ENCODE results near the gene MEST. TPM values are rescaled to one million over a fixed set of nuclear protein-coding genes. Genes with fewer than 3 reads are reported as not detected.
A peak's percentile ranks its signal among the peaks of the same experiment; 100 is the strongest.

The MEST gene
- total RNA-seq, 4 donors from 2014 or later = 12.2 to 311 (median 62.5) TPM

DNA sequence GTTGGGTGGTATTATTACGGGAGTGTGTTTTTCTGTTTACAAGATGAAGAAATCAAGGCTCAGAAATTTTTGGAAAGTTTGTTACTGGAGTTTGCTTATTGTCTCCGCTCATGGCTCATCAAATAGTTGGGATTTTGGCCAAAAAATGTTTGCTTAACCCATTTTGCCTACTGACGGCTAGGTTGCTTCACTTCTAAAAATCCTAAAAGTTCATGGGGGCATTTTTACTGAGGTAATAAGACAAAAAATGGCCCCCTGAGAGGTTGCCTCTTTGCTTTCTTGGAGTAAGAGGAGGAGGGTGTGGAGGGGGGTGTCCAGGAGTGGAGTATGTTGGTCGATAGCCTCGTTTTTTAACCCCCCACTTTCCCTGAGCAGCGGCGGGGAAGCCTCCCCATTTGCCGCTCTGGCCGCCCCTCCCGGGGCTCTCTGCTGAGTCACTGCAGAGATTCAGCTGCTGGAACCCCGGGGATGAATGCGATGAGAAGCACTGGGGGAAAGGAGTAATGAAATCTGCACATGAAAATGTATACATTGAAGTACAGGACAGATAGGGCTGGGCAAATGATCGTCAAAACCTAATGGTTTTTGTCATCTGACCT, 1.5 kb downstream of the MEST start:
- peak overlapping the region; percentile 24 to 54 (median 32) for H3K4me3 ChIP-seq
- H3K27me3 ChIP-seq = no peaks in the 10 kb centered on the region
- TF ChIP-seq POLR2A (IDR thresholded peaks at IDR 0.05) (no peak), EP300 (IDR thresholded peaks at IDR 0.05) (no peak)
- TF ChIP-seq, protein P1, sequence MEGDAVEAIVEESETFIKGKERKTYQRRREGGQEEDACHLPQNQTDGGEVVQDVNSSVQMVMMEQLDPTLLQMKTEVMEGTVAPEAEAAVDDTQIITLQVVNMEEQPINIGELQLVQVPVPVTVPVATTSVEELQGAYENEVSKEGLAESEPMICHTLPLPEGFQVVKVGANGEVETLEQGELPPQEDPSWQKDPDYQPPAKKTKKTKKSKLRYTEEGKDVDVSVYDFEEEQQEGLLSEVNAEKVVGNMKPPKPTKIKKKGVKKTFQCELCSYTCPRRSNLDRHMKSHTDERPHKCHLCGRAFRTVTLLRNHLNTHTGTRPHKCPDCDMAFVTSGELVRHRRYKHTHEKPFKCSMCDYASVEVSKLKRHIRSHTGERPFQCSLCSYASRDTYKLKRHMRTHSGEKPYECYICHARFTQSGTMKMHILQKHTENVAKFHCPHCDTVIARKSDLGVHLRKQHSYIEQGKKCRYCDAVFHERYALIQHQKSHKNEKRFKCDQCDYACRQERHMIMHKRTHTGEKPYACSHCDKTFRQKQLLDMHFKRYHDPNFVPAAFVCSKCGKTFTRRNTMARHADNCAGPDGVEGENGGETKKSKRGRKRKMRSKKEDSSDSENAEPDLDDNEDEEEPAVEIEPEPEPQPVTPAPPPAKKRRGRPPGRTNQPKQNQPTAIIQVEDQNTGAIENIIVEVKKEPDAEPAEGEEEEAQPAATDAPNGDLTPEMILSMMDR (IDR thresholded peaks at IDR 0.05) = no peak
- peaks cover 0 to 30% (median 3%) of the 10 kb centered on the region in 4 donors for H3K4me1 ChIP-seq
- peaks cover 0 to 9% (median 0%) of the 10 kb centered on the region in 4 donors for H3K9me3 ChIP-seq
- peaks cover 0 to 7% (median 0%) of the 10 kb centered on the region in 3 donors for H3K36me3 ChIP-seq
- 41 to 48% methylated on average over 13 of the region's 13 CpGs for WGBS, 2 donors
- H3K27ac ChIP-seq = peak overlapping the region in 2 of 4 donors; percentile 15 to 70
- DNase-seq (ENCODE audit: low spot score in 2 of 2) = no peak

DNA sequence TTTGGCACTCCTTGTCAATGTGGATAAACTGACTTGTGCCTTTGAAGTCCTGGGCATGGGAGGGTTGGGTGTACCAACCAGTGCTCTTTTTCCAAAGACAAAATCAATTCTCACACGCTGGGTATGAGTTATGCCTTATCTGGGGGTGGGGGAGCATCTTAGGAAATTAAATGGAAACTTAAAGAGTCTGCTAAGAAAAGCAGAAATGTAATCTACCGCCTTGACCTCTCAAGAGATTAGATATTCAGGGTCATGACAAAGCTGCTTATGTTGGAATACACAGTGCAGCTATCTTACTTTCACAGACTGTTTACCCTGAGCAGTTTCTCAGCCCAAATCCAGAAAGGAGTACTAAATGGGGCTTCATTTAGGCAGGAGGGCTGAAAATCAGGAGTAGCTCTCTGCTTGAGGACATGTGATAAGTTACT, 2.6 kb downstream of the MEST start:
- H3K4me1 ChIP-seq = peaks cover 0 to 19% (median 1%) of the 10 kb centered on the region in 4 donors
- H3K27ac ChIP-seq = peak overlapping the region in 1 of 4 donors; percentile 43
- no peak for DNase-seq (ENCODE audit: low spot score in 2 of 2)
- 39 to 48% methylated on average over 2 of the region's 2 CpGs for WGBS, 2 donors
- H3K27me3 ChIP-seq = no peaks in the 10 kb centered on the region
- peaks cover 0 to 14% (median 0%) of the 10 kb centered on the region in 3 donors for H3K36me3 ChIP-seq
- TF ChIP-seq POLR2A (IDR thresholded peaks at IDR 0.05) (no peak), EP300 (IDR thresholded peaks at IDR 0.05) (no peak)
- TF ChIP-seq, protein P1 (IDR thresholded peaks at IDR 0.05) = no peak
- H3K9me3 ChIP-seq = peaks cover 0 to 9% (median 0%) of the 10 kb centered on the region in 4 donors
- H3K4me3 ChIP-seq = no peak overlapping the region

DNA sequence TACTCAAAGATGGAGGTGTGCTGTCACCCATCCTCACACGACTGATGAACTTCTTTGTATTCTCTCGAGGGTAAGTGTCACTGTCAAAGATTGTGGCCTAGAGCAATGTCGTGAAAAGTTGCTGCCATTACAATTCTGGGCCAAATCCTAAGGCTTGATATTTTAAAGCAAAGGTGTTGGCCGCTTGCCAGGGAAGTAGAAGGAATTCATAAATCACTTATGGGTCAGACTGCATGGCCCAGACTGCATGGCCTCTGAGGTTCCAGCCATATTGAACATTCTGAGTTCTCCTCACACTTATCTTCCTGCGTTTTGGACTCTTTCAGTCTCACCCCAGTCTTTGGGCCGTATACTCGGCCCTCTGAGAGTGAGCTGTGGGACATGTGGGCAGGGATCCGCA, 8.6 kb downstream of the MEST start:
- H3K4me3 ChIP-seq = no peak overlapping the region
- H3K27me3 ChIP-seq = no peaks in the 10 kb centered on the region
- no peak overlapping the region for H3K27ac ChIP-seq
- H3K36me3 ChIP-seq = peaks cover 0 to 63% (median 0%) of the 10 kb centered on the region in 3 donors
- no peak for DNase-seq (ENCODE audit: low spot score in 2 of 2)
- 76 to 78% methylated on average over 8 of the region's 8 CpGs for WGBS, 2 donors
- no peaks in the 10 kb centered on the region for H3K9me3 ChIP-seq
- TF ChIP-seq, protein P1 (IDR thresholded peaks at IDR 0.05) = no peak
- TF ChIP-seq EP300 (IDR thresholded peaks at IDR 0.05) (no peak), POLR2A (IDR thresholded peaks at IDR 0.05) (no peak)
- no peaks in the 10 kb centered on the region for H3K4me1 ChIP-seq

DNA sequence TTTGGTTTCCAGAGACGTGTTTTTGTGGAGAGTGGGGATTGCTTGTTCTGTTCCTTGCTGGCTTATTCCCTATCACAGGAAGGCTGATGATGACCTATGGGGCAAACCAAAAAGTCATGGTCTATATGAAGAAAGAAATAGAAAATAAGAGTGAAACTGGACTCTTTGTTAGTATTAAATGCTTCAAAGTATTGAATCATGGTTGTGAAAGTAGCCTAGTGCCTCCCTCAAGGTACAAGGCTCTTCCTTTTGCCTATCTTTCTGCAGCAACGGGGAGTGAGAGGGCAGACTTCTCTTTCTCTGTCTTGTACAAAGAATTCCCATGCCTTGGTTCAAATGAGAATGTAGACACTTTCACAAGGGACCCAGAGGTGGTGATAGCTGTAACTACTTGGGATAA, 9.0 kb downstream of the MEST start:
- Histone ChIP-seq H3K9me3 (no peaks in the 10 kb centered on the region), H3K36me3 (peaks cover 0 to 68% (median 0%) of the 10 kb centered on the region in 3 donors), H3K4me1 (no peaks in the 10 kb centered on the region), H3K4me3 (no peak overlapping the region), H3K27me3 (no peaks in the 10 kb centered on the region), H3K27ac (no peak overlapping the region)
- WGBS, 2 donors = 80 to 82% methylated on average over 2 of the region's 2 CpGs
- TF ChIP-seq, protein P1 (IDR thresholded peaks at IDR 0.05) = no peak
- TF ChIP-seq POLR2A (IDR thresholded peaks at IDR 0.05) = no peak
- no peak for TF ChIP-seq EP300 (IDR thresholded peaks at IDR 0.05)
- DNase-seq (ENCODE audit: low spot score in 2 of 2) = no peak

DNA sequence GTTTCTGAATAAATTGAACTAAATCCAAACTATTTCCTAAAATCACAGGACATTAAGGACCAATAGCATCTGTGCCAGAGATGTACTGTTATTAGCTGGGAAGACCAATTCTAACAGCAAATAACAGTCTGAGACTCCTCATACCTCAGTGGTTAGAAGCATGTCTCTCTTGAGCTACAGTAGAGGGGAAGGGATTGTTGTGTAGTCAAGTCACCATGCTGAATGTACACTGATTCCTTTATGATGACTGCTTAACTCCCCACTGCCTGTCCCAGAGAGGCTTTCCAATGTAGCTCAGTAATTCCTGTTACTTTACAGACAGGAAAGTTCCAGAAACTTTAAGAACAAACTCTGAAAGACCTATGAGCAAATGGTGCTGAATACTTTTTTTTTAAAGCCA, 13.9 kb downstream of the MEST start:
- Histone ChIP-seq H3K36me3 (peaks cover 0 to 89% (median 0%) of the 10 kb centered on the region in 3 donors), H3K4me1 (no peaks in the 10 kb centered on the region), H3K9me3 (no peaks in the 10 kb centered on the region), H3K27ac (no peak overlapping the region), H3K4me3 (no peak overlapping the region), H3K27me3 (no peaks in the 10 kb centered on the region)
- DNase-seq (ENCODE audit: low spot score in 2 of 2) = no peak
- no peak for TF ChIP-seq EP300 (IDR thresholded peaks at IDR 0.05)
- no peak for TF ChIP-seq POLR2A (IDR thresholded peaks at IDR 0.05)
- TF ChIP-seq, protein P1 (IDR thresholded peaks at IDR 0.05) = no peak
